ENCODE results near the gene SLC38A5. TPM values are rescaled to one million over a fixed set of nuclear protein-coding genes. Genes with fewer than 3 reads are reported as not detected.

SLC38A5 gene
- total RNA-seq, 2 experiments from 2014 or later: 93.9 to 123 TPM

DNA sequence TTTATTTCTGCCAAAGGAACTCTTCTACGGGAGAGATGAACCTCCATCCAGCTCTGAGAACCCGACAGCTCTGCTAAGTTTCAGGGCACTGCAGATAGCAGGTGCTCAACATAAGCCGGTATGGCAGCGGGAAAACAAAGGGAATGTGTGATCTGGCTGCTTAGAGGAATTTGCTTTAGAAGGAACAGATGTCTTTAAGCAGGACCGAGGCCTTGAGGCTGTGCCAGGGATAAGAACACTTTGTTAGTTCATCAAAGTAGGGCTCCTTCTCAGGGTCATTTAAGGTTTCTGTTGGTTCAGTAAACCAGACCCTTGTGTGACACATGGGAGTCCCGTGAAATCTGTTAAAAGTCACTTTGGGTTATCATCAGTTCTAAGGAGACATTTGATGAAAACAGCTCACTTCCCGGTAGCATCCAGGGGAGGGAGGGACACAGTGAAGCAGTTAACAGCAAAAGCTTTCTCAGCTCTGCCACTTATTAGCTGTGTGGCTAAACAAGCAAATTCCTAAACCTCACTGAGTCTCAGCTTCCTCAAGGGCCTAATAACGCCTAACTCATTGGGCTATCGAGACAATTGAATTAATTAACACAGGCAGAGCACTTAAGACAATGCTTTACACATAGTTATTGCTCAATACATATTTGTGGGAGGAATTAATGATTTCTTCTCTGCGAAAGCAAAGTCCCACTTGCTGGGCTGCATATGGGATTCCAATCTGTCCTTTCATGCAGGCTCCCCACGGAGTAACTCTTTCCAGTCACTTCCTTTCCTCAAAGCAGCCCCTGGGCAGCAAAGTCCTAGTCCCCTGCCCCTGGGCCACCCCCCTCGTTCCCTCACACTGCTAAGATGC is 3.0 kb upstream of the SLC38A5 start:
- CTCF ChIA-PET: interaction anchor here (3.9 kb wide), 1 partner anchor 66 kb away, joined by 16 read pairs; the partner anchor contains the start of gene TBC1D25
- H3K4me1 Mint-ChIP-seq: peaks cover 40% of the 10 kb centered on the region
- ATAC-seq (no peak), DNase-seq (no peak)
- no peaks in the 10 kb centered on the region for H3K9me3 Mint-ChIP-seq (ENCODE audit: low read depth)
- no peak overlapping the region for H3K27ac Mint-ChIP-seq
- no peak overlapping the region for H3K4me3 Mint-ChIP-seq
- H3K36me3 Mint-ChIP-seq: peaks cover under 1% of the 10 kb centered on the region
- H3K27me3 Mint-ChIP-seq: no peaks in the 10 kb centered on the region

DNA sequence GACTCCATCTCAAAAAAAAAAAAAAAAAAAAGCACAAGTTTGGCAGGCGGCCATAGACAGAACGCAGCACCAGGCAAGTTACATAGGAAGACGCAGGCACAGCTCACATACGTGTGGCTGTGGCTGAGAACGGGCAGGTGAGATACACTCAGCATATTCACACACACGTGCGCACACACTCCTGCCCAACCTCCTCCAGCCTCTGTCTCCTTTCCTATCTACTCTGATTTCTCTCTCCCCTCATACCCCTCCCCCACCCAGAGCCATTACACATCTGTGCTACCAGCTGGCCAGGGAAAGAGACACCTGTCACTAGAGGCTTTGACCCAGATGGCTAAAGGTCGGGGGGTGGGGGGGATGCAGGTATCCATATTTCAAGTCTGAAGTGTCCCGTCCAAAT is 2.2 kb upstream of the SLC38A5 start:
- CTCF ChIA-PET: interaction anchor here (3.9 kb wide), 1 partner anchor 67 kb away, joined by 16 read pairs; the partner anchor contains the start of gene TBC1D25
- H3K4me1 Mint-ChIP-seq: peaks cover 38% of the 10 kb centered on the region
- no peak overlapping the region for H3K4me3 Mint-ChIP-seq
- H3K9me3 Mint-ChIP-seq (ENCODE audit: low read depth): no peaks in the 10 kb centered on the region
- no peaks in the 10 kb centered on the region for H3K27me3 Mint-ChIP-seq
- H3K36me3 Mint-ChIP-seq: peaks cover 5% of the 10 kb centered on the region
- DNase-seq (no peak), ATAC-seq (no peak)
- no peak overlapping the region for H3K27ac Mint-ChIP-seq

DNA sequence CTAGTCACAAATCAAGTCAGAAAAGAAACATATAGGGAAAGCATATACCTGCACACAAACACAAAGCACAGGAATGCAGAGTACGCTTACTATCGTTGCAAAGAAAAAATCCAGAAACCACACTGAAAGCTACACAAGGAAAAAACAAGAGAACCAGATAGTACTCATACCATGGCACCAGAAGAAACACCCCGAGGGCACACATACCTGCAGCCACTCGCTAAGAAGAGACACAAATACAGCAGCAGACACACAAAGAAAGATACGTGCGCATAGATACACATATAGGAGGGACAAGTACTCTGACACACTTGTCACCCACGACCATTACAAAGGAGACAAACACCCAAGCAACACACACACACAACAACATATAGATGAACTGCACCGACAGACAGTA is 1.4 kb upstream of the SLC38A5 start:
- DNase-seq (no peak), ATAC-seq (no peak)
- Mint-ChIP-seq H3K9me3 (ENCODE audit: low read depth) (no peaks in the 10 kb centered on the region), H3K27me3 (no peaks in the 10 kb centered on the region), H3K4me1 (peaks cover 37% of the 10 kb centered on the region), H3K4me3 (no peak overlapping the region), H3K36me3 (peaks cover 11% of the 10 kb centered on the region), H3K27ac (no peak overlapping the region)
- CTCF ChIA-PET: no interaction called here

DNA sequence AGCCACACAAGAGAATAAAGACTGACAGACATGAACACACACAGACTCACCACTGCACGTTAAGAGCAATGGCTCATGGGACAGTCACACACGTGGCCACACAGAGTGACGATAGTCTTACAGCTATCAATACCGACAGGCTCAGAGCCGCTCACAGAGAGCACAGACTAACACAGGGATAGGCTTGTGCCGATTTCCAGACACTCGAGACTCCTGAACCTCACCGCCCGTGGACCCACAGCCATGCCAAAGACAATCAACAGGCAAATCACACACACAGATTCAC is 716 bp upstream of the SLC38A5 start:
- Mint-ChIP-seq H3K27me3 (no peaks in the 10 kb centered on the region), H3K4me3 (no peak overlapping the region), H3K9me3 (ENCODE audit: low read depth) (no peaks in the 10 kb centered on the region), H3K4me1 (peaks cover 38% of the 10 kb centered on the region), H3K27ac (peak overlapping the region; percentile 50), H3K36me3 (peaks cover 13% of the 10 kb centered on the region)
- CTCF ChIA-PET: no interaction called here
- no peak for DNase-seq
- ATAC-seq: no peak

DNA sequence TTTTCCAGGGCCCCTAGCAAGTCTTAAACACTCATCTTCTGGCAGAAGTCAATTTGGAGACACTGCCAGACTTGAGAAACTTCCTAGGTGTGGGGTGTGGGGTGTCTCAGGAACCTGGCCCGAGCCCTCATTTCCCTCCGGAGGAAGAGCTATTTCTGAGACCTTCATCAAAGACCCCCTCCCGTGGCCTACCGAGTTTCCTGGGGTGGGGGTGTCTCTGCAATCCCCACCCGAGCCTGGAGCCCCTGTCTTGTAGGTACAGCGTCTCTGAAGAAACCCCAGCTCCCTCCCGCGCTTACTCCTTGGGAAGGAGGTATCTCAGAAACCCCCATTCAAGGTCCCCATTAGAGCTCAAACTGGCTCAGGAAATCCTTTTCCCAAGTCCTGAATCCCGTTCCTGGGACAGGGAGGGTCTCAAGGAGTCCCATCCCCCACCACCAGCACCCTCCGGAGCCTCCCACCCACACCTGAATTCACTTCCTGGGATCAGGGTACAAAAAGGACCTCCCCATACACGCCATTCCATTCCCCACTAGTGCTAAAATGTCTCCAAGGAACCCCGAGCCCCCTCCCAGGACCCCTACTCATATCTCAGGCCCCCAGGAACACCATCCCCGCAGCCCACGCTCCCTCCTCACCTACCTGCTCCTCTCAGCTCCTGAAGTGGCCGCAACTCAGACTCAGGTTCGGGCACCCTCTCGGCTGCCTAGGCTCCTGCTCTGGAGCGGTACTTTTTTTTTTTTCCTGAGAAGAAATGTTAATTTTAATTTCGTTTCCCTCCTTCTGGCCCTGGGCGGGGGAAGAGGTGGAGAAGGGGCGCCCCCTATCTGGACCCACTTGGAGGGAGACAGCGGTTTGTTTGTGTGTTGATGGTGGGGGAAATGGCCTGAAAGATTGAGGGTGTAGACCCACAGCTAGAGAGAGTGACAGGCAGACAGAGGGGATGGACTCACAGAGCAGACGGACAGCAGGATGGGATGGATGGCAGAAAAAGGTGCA is 1.1 kb downstream of the SLC38A5 start:
- Mint-ChIP-seq H3K9me3 (ENCODE audit: low read depth) (no peaks in the 10 kb centered on the region), H3K36me3 (peaks cover 25% of the 10 kb centered on the region)
- DNase-seq: peak; percentile 67

DNA sequence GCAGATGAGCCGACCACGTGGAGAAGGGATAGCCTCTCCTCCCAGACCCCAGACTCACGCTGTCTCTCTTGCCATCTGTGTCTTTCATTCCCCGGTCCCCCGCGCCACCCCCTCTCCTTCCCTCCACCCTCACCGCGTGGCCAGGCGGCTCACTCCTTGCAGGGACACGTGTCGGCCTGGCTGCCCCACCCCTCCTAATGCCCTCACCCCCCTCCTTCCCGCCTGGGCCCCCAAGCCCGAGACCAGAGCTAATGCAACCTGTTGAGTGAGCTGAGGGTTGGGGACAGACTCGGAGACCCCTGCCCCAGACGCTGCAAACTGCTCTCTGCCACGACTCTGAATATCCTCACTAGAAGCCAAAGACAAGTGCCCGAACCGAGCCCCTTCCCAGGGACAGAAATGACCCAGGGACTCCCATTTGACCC is 1.8 kb downstream of the SLC38A5 start:
- H3K36me3 Mint-ChIP-seq: peaks cover 26% of the 10 kb centered on the region
- H3K4me3 Mint-ChIP-seq: peak overlapping the region; percentile 91
- H3K27ac Mint-ChIP-seq: peak overlapping the region; percentile 89
- H3K4me1 Mint-ChIP-seq: peaks cover 40% of the 10 kb centered on the region
- DNase-seq (peak; percentile 59), ATAC-seq (peak; percentile 59)
- H3K9me3 Mint-ChIP-seq (ENCODE audit: low read depth): no peaks in the 10 kb centered on the region
- H3K27me3 Mint-ChIP-seq: no peaks in the 10 kb centered on the region
- CTCF ChIA-PET: interaction anchor here (1.0 to 2.2 kb wide), 4 partner anchors 26 to 106 kb away, joined by 3 to 7 read pairs (median 5); partner anchors contain the start of genes RBM3 and TBC1D25

More for the DNA sequence above, 1.1 kb downstream of the SLC38A5 start:
- ATAC-seq: peak; percentile 78
- Mint-ChIP-seq H3K4me3 (peak overlapping the region; percentile 91), H3K4me1 (peaks cover 40% of the 10 kb centered on the region), H3K27ac (peak overlapping the region; percentile 89), H3K27me3 (no peaks in the 10 kb centered on the region)
- CTCF ChIA-PET: interaction anchor here (1.0 to 2.2 kb wide), 4 partner anchors 25 to 105 kb away, joined by 3 to 7 read pairs (median 5); partner anchors contain the start of genes RBM3 and TBC1D25

DNA sequence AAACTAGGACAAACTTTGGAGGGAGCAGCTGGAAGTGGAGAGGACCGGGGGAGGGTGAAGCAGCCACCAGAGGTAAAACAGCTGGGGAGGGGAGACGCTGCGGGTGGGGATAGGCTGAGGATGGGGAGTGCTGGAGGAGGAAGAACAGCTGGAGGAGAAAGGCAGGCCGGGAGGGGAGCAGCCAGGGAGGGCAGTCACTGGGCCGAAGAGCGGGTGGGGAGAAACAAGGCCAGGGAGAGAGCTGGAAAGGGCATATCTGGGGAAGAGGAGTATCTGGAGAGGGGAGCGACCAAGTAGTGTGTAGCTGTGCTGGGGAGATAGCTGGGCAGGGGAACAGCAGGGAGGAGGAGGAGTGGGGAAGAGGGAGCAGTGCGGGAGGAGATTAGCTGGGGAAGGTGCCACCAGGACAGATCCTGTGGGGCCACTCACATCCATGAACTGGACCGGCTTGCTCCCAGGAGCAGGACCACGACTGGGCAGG is 2.7 kb downstream of the SLC38A5 start:
- peak overlapping the region; percentile 38 for H3K27ac Mint-ChIP-seq
- no peaks in the 10 kb centered on the region for H3K27me3 Mint-ChIP-seq
- peaks cover 33% of the 10 kb centered on the region for H3K36me3 Mint-ChIP-seq
- H3K4me3 Mint-ChIP-seq: peak overlapping the region; percentile 91
- H3K4me1 Mint-ChIP-seq: peaks cover 45% of the 10 kb centered on the region
- no peaks in the 10 kb centered on the region for H3K9me3 Mint-ChIP-seq (ENCODE audit: low read depth)
- CTCF ChIA-PET: interaction anchor here (1.6 to 1.7 kb wide), 2 partner anchors 27 to 384 kb away, joined by 4 read pairs; no protein-coding TSS in a partner anchor
- ATAC-seq (no peak), DNase-seq (no peak)

DNA sequence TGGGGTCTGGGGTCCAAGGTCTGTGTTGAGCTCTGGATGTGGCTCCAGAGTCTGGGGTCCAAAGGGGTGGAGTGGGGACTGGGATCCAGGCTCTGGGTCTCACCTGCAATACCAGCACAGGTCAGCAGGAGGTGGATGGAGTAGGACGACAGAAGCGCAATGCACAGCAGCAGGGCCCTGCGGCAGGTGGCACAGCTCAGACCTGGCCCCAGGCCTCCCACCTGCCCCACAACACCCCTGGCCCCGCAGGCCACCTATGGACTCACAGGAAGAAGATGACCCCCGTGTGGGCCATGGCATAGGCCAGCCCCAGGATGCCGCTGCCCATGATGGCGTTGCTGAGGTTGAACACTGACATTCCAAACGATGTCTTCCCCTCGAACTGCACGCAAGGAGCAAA is 3.4 kb downstream of the SLC38A5 start:
- Mint-ChIP-seq H3K27me3 (no peaks in the 10 kb centered on the region), H3K4me1 (peaks cover 47% of the 10 kb centered on the region)
- CTCF ChIA-PET: interaction anchor here (0.9 to 1.7 kb wide), 2 partner anchors 8 to 383 kb away, joined by 3 to 4 read pairs; no protein-coding TSS in a partner anchor

DNA sequence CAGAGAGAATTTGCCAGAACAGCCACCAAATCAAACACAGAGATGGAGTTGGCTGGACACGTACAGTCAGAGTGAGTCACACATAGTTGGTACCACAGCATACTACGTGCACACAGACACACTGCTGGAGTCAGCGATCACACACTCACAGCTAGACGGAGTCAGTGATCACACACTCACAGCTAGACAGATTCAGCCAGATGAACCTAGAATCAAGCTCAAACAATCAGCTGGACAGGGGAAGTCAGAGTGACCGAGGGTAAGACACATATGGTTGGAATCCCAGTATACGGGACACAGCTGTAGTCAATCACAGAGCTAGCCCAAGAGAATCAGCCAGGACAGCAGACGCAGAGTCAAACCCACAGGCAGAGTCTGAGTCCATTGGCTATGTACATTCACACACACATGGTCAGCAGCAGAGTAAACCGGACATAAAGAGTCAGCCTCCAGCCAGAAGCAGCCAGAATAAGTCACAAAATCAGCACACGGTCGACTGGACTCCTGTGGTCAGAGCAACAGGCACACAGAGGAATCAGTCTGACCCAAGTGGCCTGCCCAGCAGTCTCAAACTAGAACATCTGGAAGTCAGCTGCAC is 4.6 kb downstream of the SLC38A5 start:
- CTCF ChIA-PET: no interaction called here
- Mint-ChIP-seq H3K9me3 (ENCODE audit: low read depth) (no peaks in the 10 kb centered on the region), H3K4me1 (peaks cover 46% of the 10 kb centered on the region), H3K27ac (no peak overlapping the region), H3K36me3 (peaks cover 40% of the 10 kb centered on the region), H3K27me3 (no peaks in the 10 kb centered on the region), H3K4me3 (no peak overlapping the region)
- ATAC-seq (no peak), DNase-seq (no peak)

More for the DNA sequence above, 3.4 kb downstream of the SLC38A5 start:
- ATAC-seq: no peak
- DNase-seq: no peak
- no peaks in the 10 kb centered on the region for H3K9me3 Mint-ChIP-seq (ENCODE audit: low read depth)
- H3K36me3 Mint-ChIP-seq: peaks cover 33% of the 10 kb centered on the region
- H3K4me3 Mint-ChIP-seq: peak overlapping the region; percentile 41
- H3K27ac Mint-ChIP-seq: no peak overlapping the region

DNA sequence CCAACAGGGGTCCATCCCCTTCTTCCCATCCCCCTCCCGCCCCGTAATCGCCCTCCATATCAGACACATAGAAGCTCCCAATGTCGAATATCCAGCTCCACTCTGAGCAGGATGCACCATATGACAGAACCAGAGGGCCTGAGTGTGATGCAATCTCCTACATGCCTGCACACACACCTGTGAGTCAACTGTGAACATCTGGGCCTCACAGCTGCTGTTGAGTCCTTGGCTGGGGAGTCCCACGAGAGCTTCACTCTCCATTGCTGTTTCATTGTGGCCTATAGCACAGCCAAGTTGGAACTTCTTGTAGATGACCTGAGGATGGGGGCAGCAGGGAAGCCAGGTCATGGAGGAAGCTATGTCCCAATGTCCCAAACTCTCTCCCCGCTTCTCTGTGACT is 8.2 kb downstream of the SLC38A5 start:
- Mint-ChIP-seq H3K27me3 (no peaks in the 10 kb centered on the region), H3K9me3 (ENCODE audit: low read depth) (no peaks in the 10 kb centered on the region), H3K36me3 (peaks cover 47% of the 10 kb centered on the region), H3K27ac (no peak overlapping the region), H3K4me3 (no peak overlapping the region), H3K4me1 (peaks cover 28% of the 10 kb centered on the region)
- CTCF ChIA-PET: interaction anchor here (1.5 kb wide), 1 partner anchor 13 kb away, joined by 3 read pairs; no protein-coding TSS in a partner anchor
- DNase-seq: no peak
- no peak for ATAC-seq

DNA sequence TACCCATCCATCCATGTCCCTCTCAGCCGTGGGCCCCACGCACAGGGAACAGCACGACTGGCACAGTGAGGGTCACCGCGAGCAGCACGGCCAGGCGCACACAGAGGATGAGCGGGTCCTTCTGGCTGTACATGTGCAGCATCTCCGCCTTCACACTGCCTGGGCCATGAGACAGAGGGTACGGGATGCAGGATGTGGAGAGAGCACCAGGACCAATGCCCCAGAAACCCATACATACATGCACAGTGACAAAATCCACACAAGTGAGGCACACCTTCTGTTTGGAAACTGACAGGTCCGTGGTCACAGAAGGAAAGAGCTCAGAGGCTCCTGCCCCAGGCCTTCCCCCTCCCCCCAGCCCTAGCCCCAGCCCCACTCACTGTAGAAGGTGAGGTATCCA is 9.5 kb downstream of the SLC38A5 start:
- CTCF ChIA-PET: no interaction called here
- peaks cover 40% of the 10 kb centered on the region for H3K36me3 Mint-ChIP-seq
- no peak overlapping the region for H3K4me3 Mint-ChIP-seq

DNA sequence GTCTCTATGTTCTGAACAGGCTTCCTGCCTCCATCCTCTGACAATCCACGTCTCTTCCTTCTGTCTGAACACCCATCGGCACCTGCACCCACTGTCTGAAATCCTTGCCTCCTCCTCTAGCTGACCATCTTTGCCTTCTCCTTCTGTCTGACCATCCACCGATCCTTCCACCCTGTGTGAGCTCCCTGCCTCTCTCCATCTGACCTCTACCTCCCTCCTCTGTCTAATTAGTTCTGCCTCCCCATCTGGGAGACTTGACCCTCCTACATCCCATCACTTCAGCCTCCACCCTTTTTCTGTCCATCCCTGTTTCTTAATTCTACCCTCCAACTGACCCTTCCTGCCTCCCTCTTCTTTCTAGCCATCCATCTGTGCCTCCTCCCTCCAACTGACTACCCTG is 10.0 kb downstream of the SLC38A5 start:
- CTCF ChIA-PET: no interaction called here
- no peaks in the 10 kb centered on the region for H3K9me3 Mint-ChIP-seq (ENCODE audit: low read depth)
- H3K27ac Mint-ChIP-seq: no peak overlapping the region
- no peak overlapping the region for H3K4me3 Mint-ChIP-seq
- no peaks in the 10 kb centered on the region for H3K27me3 Mint-ChIP-seq
- peaks cover 35% of the 10 kb centered on the region for H3K36me3 Mint-ChIP-seq
- H3K4me1 Mint-ChIP-seq: peaks cover 16% of the 10 kb centered on the region
- DNase-seq (no peak), ATAC-seq (no peak)

More for the DNA sequence above, 9.5 kb downstream of the SLC38A5 start:
- Mint-ChIP-seq H3K27ac (no peak overlapping the region), H3K9me3 (ENCODE audit: low read depth) (no peaks in the 10 kb centered on the region), H3K4me1 (peaks cover 22% of the 10 kb centered on the region), H3K27me3 (no peaks in the 10 kb centered on the region)
- DNase-seq: no peak
- ATAC-seq: no peak

DNA sequence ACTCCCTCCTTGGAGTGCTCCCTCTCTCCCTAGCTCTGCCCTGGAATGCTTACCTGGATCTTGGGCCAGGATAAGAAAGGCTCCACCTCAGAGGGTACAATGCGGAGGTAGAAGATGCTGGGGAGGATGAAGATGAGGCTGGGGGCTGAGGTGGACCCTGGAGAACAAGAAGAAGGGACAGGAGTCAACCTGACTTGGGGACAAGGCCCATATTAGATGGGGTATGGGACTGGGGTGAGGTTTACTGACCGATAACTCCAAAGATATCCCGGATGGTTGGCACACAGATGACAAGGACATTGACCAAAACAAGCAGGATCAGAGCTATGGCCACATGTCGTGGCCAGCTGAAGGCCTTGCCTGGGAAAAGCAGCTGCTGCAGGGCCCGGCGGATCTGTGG is 10.6 kb downstream of the SLC38A5 start:
- H3K4me3 Mint-ChIP-seq: no peak overlapping the region
- H3K36me3 Mint-ChIP-seq: peaks cover 34% of the 10 kb centered on the region
- DNase-seq: no peak
- H3K4me1 Mint-ChIP-seq: peaks cover 15% of the 10 kb centered on the region
- CTCF ChIA-PET: no interaction called here
- H3K9me3 Mint-ChIP-seq (ENCODE audit: low read depth): no peaks in the 10 kb centered on the region
- H3K27ac Mint-ChIP-seq: no peak overlapping the region
- H3K27me3 Mint-ChIP-seq: no peaks in the 10 kb centered on the region
- ATAC-seq: no peak

All from activated CD8-positive, alpha-beta memory T cell treated with anti-CD3 and anti-CD28 coated beads, Interleukin-2, amount 10 ng/mL, durations not matched to agents 7 days and 5 days (primary cell).